Measurements from ENCODE around the gene DNAI2.

- TF ChIP-seq EP300 (IDR thresholded peaks at IDR 0.05) (no peak), POLR2AphosphoS5 (IDR thresholded peaks at IDR 0.05) (no peak)
These were observed 40.8 kb downstream of the DNAI2 start for GRCh38 chr17:74314877-74315276.

All from stomach (tissue), 4 donors.